ENCODE data around the gene PCDH9.

GRCh38 chr13:67137044-67137735 is 92.9 kb downstream of the PCDH9 start:
- TF ChIP-seq CTCF (IDR thresholded peaks at IDR 0.05) (no peak), POLR2A (IDR thresholded peaks at IDR 0.05) (no peak)

All from suprapubic skin (tissue), 3 donors.